HG03175 (cell line): ENCODE results near the gene NR6A1.

ENCODE experiments used
- ATAC-seq: cut with Tn5 transposase; IDR thresholded peaks from one replicate; pipeline ENCODE4 v1.9.1; 2021; ENCODE audit warnings: mild to moderate bottlenecking, moderate library complexity; ENCODE audit not compliant: unreplicated experiment

The NR6A1 gene

GRCh38 chr9:124797343-124798103 is 26.4 kb upstream of the NR6A1 start:
- ATAC-seq, result no peak

DNA sequence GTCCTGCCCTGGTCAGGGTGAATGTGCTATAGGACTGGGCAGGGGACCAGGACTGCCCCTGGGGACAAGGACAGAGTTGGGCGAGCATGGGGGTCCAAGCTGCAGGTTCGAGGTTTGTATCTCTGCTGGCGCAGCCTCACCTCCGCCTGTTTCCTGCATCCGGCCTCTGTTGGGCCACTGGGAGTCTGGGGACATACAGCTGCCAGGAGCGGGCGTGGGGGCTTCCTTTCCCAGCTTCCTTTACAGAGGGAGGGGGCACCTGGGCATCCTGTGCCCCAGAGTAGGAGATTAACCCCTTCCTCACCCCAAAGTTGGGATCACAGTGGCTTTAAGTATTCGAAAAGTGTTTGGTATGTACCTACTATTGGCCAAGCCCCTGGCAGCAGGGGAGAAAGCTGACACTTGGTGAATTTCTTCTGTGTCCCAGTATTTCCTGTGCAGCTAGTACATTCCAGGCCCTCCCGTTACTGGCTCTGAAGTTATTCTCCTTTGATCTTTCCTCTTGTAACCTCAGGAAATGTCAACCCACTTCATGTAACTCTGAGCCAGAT is 24.8 kb upstream of the NR6A1 start:
- ATAC-seq, result no peak

- no peak for ATAC-seq
Measured at GRCh38 chr9:124794902-124795491, 23.9 kb upstream of the NR6A1 start.

DNA sequence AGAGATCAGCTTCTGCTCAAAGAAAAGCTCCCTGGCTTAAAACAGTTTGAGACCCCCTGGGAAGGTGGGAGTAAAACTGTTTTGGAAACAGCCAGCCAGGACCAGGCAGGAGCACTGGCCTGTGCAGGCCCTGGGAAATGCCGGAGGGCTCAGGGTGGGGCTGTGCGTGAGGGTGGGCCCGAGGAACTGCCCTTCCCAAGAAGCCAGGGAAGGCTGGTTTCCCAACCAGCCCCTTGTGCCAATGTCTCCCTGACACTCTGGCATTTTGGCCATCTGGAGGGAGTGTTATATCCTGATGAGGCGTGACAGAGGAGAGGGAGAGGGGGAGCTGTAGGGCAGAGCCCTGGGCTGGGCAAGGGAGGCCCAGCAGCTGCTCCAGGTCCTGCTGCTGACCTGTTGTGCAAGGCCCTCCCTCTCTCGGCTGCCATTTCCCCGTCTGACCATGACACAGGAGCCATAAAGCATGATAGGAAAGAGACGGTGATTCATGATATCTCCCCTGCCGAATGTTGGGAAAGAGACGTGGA is 22.0 kb upstream of the NR6A1 start:
- ATAC-seq, result no peak

- ATAC-seq, result no peak
Measured at GRCh38 chr9:124792257-124793014, 21.3 kb upstream of the NR6A1 start.

DNA sequence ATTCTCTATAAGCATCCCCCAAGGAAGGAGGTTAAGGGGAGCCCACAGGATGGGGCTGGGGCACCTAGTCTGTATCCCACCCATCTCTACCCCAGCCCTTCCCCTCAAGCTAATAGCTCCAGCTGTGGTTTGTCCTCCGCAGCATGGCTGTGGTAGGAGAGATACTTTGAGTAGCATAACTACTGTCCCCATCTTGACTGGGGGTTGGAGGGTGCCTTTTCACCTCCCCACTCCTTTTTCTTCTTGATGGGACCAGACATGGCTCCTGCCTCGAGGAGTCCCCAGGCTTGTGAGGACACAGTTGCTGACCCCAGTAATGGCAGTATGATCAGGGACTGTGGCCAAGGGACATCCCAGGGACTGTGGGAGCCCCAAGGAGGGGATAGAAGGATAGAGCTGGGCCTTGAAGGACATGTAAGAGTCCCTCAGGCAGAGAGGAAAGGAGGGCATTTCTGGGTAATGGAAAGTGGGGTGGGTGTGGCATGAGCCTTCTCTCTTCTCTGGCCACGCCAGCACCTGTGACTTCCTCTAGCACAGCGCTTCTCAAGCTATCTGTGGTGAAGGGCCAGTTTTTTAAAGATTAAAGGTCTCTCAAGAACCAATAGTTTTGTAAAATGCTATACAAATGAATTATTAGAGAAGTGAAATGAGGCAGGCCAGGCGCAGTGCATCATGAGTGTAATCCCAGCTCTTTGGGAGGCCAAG is 19.8 kb upstream of the NR6A1 start:
- no peak for ATAC-seq

DNA sequence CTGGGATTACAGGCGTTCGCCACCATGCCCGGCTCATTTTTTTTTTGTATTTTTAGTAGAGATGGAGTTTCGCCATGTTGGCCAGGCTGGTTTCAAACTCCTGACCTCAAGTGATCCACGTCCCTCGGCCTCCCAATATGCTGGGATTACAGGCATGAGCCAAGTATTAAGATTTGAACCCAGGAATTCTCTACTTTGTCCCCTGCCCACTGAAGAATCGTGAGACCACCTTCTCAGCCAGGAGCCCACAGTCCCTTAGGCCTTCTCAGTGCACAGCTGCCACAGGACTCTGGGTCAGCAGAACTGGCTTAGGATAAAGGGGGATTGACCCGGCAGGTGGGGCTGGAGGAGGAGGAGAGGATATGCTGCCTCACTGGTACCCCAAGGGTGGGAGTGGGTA is 19.2 kb upstream of the NR6A1 start:
- ATAC-seq, result no peak

DNA sequence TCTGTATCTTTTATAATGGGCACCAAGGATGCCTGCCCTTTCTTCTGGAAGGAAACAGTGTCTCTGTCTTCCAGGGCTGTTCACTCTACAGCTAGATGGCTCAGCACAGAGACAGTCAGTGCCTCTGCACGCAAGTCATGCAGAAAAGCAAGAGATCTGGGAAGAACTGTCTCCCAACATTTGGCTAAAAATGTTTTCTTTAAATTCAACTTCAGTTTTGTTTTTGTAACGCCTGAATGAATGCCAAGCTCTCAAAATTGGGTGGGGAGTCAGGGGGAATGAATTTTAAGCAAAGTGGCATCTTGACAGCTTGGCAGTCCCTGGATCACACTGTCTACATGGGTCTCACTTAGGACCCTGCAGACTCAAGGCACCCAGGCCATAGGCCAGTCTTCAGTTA is 18.4 kb upstream of the NR6A1 start:
- ATAC-seq, result no peak

DNA sequence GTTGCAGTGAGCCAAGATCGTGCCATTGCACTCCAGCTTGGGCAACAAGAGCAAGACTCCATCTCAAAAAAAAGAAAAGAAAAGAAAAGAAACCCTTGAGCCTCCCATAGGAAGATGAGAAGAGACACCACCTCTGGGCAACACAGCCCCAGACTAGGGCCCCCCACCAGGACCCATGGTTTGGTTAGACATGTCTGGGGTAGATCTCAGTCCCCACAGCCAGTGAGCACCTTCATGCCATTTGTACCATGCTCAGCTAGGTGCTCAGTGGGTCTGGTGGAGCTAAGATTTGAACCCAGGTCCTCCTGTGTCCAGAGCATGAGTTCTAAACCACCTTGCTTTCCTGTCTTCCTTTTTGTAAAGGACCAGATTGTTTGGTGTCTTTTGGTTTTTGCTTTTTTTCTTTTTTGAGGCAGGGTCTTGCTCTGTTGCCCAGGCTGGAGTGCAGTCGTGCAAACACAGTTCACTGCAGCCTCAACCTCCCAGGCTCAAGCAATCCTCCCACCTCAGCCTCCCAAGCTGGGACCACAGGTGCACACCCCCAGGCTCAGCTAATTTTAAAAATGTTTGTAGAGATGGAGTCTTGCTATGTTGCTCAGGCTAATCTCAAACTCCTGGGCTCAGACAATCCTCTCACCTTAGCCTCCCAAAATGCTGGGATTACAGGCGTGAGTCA is 17.6 kb upstream of the NR6A1 start:
- ATAC-seq, result no peak

GRCh38 chr9:124786881-124787573 is 15.9 kb upstream of the NR6A1 start:
- ATAC-seq, result no peak

DNA sequence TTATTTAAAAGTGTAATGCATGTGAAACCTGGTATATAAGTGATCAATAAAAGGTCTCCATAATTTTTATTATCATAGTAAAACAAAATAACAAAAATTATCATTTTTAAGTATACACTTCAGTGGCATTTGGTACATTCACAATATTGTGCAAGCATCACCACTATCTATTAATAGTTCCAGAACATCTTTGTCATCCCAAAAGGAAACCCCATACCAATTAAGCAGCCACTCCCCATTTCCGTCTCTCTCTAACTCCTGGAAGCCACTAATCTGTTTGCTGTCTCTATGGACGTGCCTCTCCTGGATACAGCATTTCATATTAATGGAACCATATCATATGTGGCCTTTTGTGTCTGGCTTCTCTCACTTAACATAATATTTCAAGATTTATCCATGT is 13.4 kb upstream of the NR6A1 start:
- ATAC-seq, result no peak

GRCh38 chr9:124783830-124784229 is 12.7 kb upstream of the NR6A1 start:
- ATAC-seq, result no peak

DNA sequence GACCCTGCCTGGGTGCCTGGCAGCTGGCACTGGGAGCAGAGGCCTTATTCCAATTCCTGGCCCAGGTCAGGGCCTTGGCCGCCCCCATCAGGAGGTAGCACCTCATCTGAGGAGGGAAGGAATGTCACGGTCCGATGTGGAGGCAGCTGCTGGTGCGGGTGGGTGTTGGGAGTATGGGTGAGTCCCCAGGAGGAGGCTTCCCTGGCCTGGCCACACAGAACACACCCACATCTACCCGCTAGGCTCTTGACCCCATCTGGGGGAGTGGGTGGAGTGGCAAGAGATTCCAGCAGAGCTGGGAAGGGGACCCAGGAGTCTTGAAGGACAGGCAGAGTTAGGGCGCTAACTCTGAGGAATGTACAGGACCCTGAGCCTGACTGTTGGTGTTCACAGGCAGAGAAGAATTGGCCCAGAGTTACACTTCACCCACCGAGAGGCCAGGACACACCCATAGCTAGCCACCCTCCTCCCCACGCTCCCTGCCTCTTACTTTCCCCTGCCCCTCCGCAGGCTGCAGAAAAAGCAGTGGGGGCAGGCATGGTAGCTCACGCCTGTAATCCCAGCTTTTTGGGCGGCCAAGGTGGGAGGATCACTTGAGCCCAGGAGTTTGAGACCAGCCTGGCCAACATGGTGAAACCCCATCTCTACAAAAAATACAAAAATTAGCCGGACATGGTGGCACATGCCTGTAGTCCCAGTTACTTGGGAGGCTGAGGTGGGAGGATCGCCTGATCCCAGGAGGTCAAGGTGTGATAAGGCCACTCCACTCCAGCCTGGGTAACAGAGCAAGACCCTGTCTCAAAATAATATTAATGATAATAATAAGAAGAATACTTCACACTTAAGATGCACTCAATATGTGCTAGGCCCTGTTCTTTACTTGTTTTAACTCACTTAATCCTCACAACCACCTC is 11.8 kb upstream of the NR6A1 start:
- ATAC-seq, result no peak

GRCh38 chr9:124781967-124782660 is 11.0 kb upstream of the NR6A1 start:
- no peak for ATAC-seq

DNA sequence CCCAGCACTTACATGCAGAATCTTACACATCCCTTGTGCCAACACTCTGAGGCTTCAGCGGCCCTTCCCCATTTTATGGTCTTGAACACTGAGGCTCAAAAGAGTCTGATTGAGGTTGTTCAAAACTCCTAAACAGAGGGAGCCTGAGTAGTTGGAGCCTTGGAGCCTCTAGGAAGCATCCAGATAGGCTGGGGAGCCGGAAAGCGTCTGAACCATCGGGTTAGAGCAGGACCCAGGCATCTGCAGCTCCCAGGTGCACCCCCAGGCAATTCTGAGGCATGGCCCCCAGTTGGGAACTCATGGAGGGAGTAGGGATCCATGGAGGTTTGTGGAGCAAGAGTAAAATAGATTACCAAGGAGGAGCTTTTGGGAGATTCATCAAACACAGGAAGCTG is 9.6 kb upstream of the NR6A1 start:
- no peak for ATAC-seq

DNA sequence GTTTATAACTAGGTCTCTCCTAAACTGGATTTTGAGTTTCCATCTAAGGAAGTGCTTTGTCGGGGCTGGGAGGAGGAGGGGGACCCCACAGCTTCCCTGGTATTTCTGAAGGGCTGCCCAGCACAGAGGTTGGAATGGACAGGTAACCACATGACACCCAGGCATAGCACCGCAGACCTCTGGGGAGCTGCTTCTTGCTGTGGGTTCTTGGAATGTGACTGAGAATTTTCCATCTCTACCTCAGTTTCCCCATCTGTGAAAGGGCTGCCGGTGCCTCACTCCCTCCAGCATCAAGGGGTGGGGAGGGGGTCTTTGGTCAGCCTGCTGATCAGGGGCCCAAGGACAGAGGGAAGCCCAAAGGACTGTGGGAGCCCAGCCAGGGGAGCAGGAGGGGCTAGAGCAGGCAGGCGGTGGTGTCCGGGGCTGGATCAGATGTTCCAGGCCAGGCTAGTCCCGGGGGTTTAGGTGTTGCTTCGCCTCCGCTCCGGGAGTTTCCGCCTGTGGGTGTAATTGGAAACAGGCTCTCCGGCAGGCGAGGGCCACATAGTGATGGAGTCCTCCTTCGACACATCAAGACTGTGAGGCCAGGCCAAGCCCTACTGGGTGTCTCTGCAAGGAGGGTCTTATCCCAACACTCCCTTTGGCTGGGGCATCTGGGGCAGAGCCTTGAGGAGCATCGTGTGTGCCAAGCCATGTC is 9.1 kb upstream of the NR6A1 start:
- no peak for ATAC-seq

DNA sequence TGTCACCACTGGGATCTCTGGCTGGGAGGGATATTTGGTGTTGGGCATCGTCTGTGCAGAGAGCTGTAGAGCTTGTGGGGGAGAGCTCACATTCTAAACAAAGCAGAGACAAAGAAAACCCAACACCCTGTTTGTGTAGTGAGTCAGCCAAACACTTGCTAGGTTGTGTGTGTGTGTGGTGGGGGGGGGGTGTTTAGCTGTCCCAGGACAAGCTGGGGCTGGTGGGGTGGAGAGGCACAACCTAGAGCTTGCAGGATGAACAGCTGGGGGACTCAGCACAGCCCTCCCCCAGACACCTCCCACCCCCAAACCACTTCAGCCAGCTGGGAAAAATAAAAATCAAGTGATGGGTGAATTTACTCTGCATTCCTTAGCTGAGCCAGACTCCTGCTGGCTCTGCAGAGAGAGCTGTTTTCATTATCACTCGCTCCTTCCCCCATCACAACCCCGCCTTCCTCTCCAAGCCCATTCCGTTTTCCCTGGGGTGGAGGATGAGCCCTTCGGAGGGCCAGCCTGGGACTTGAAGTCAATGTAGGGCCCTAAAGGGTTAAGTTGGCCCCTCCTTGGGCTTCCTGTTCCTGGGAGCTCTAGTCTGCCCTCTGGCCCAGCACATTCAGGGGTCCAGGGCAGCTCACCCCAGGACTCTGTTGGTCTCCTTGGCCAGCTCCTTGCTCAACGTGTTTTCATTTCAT is 8.4 kb upstream of the NR6A1 start:
- ATAC-seq, result no peak
